Measurements from ENCODE around the gene HHATL.

Gene HHATL

GRCh38 chr3:42700366-42701288 lies 2.0 kb downstream of the HHATL start:
- in situ Hi-C loops (cut with MboI; ENCODE audit: low pct_unique_long_range_greater_than_20kb, low sequenced_read_pairs, unreplicated experiment), result no loop called here
- TF ChIP-seq, protein P1, sequence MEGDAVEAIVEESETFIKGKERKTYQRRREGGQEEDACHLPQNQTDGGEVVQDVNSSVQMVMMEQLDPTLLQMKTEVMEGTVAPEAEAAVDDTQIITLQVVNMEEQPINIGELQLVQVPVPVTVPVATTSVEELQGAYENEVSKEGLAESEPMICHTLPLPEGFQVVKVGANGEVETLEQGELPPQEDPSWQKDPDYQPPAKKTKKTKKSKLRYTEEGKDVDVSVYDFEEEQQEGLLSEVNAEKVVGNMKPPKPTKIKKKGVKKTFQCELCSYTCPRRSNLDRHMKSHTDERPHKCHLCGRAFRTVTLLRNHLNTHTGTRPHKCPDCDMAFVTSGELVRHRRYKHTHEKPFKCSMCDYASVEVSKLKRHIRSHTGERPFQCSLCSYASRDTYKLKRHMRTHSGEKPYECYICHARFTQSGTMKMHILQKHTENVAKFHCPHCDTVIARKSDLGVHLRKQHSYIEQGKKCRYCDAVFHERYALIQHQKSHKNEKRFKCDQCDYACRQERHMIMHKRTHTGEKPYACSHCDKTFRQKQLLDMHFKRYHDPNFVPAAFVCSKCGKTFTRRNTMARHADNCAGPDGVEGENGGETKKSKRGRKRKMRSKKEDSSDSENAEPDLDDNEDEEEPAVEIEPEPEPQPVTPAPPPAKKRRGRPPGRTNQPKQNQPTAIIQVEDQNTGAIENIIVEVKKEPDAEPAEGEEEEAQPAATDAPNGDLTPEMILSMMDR (IDR thresholded peaks at IDR 0.05; ENCODE audit: extremely low read depth, insufficient read depth, missing control alignments), result no peak
- no peak for DNase-seq (ENCODE audit: low spot score)

- TF ChIP-seq, protein P1 (IDR thresholded peaks at IDR 0.05; ENCODE audit: extremely low read depth, insufficient read depth, missing control alignments), result no peak
- DNase-seq (ENCODE audit: low spot score), result no peak
- in situ Hi-C loops (cut with MboI; ENCODE audit: low pct_unique_long_range_greater_than_20kb, low sequenced_read_pairs, unreplicated experiment), result no loop called here
Observed at GRCh38 chr3:42699511-42699971, 3.1 kb downstream of the HHATL start.

DNA sequence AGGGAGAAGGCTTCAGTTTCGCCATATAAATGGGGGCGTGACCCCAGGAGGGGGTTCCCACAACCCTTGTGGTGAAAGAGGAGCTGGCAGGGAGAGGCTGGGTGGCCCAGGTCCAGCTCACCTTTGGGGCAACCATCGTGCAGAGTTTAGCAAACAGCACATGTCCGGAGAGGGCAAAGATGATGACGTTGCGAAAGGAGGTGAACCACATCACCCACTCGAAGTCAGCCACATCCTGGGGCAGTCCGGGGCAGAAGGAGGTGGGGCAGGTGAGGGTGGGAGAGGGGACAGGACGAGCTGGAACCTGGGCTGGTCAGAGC lies 3.7 kb downstream of the HHATL start:
- in situ Hi-C loops (cut with MboI; ENCODE audit: low pct_unique_long_range_greater_than_20kb, low sequenced_read_pairs, unreplicated experiment), result no loop called here
- DNase-seq (ENCODE audit: low spot score), result no peak
- TF ChIP-seq, protein P1 (IDR thresholded peaks at IDR 0.05; ENCODE audit: extremely low read depth, insufficient read depth, missing control alignments), result no peak

GRCh38 chr3:42698216-42698910 lies 4.2 kb downstream of the HHATL start:
- in situ Hi-C loops (cut with MboI; ENCODE audit: low pct_unique_long_range_greater_than_20kb, low sequenced_read_pairs, unreplicated experiment), result no loop called here
- no peak for DNase-seq (ENCODE audit: low spot score)
- TF ChIP-seq, protein P1 (IDR thresholded peaks at IDR 0.05; ENCODE audit: extremely low read depth, insufficient read depth, missing control alignments), result no peak

DNA sequence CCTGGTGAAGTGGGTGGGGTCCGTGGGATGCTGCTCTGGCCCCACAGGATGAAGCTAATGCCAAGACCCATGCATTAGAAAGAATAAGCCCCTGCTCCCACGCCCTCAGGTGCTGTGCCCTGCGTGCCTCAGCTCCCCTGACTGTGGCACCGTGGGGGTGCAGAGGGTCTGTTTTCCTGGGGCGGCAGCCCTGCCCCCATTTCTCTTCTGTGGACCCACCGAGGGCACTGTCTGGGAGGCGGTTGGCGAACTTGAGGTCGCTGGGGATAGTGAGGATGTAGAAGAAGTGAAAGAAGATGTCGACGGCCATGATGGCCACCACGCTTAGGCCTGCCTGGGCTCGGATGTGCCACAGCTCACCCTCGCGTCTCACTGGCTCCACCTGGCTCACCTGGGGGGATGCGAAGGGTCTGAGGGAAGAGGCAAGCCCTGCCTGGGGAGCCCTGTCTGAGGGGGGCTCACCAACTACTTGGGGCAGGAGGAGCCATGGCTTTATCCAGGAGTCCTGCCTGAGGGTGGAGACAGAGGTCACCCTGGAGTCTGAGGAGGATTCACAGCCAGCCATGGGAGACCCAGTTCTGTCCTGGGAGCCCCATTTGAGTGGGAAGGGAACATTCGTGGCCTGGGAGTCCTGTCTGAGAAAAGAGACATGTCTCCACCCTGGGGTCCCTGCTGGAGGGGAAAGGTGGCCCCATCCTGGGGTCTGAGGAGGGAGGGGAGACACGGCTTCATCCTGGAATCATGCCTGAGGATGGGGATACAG lies 5.1 kb downstream of the HHATL start:
- TF ChIP-seq, protein P1 (IDR thresholded peaks at IDR 0.05; ENCODE audit: extremely low read depth, insufficient read depth, missing control alignments), result no peak
- in situ Hi-C loops (cut with MboI; ENCODE audit: low pct_unique_long_range_greater_than_20kb, low sequenced_read_pairs, unreplicated experiment), result no loop called here
- DNase-seq (ENCODE audit: low spot score), result no peak
